Right atrium auricular region (tissue), 2 donors: ENCODE data around the gene MALAT1. TPM values are rescaled to one million over a fixed set of nuclear protein-coding genes. Genes with fewer than 3 reads are reported as not detected.

Experiments used
- DNase-seq: peaks from one replicate; pipeline ENCODE4 v3.0.0-alpha.2; 2019; ENCODE audit warnings: low spot score
- H3K27ac ChIP-seq, 2 donors: fragments of 200-600 bp; sonication (generic); 1 replicate in 1 of 2; 2 replicates in 1 of 2; pipeline ENCODE4 v1.5.1; 2016 to 2019
- H3K27me3 ChIP-seq, 2 donors: fragments of 200-600 bp; sonication (generic); one replicate each; pipeline versions ENCODE4 v1.5.1 to v1.6.0; 2017 to 2019
- H3K36me3 ChIP-seq: fragments of 200-600 bp; sonication (generic); one replicate; pipeline ENCODE4 v1.5.1; 2016
- H3K4me1 ChIP-seq, 2 donors: fragments of 200-600 bp; sonication (generic); one replicate each; pipeline versions ENCODE4 v1.5.1 to v1.6.0; 2017 to 2019
- H3K4me3 ChIP-seq, 2 donors: fragments of 200-600 bp; sonication (generic); 1 replicate in 1 of 2; 2 replicates in 1 of 2; pipeline ENCODE4 v1.5.1; 2017 to 2019; ENCODE audit warnings: mild to moderate bottlenecking in 1 of 2, moderate library complexity in 1 of 2
- H3K9me3 ChIP-seq, 2 donors: fragments of 200-600 bp; sonication (generic); one replicate each; pipeline ENCODE4 v1.5.1; 2019
- total RNA-seq, 2 donors: library from RNA; depleted of rRNA; stranded (reverse); fragments of >200 nt; gene quantifications; one replicate each; pipeline ENCODE4 v1.1.0, GENCODE V29; 2016
- TF ChIP-seq, protein P1 (sequence below), 2 donors: fragments of 200-600 bp; sonication (generic); IDR thresholded peaks; one replicate each; pipeline ENCODE4 v1.5.1; 2019; ENCODE audit warnings: antibody characterized with exemption in 2 of 2

The MALAT1 gene
- total RNA-seq, 2 donors from 2014 or later, result 2,120 to 2,577 TPM

- no peaks in the 10 kb centered on the region for H3K27me3 ChIP-seq
- peaks cover 0 to 53% of the 10 kb centered on the region in 2 donors for H3K4me1 ChIP-seq
- DNase-seq, result no peak
Observed at GRCh38 chr11:65473278-65473860, 25.5 kb upstream of the MALAT1 start.

GRCh38 chr11:65474864-65475263 is 24.0 kb upstream of the MALAT1 start:
- Histone ChIP-seq H3K4me1 (peaks cover 0 to 63% of the 10 kb centered on the region in 2 donors), H3K27me3 (no peaks in the 10 kb centered on the region), H3K36me3 (no peaks in the 10 kb centered on the region), H3K27ac (peak overlapping the region; percentile 99), H3K9me3 (no peaks in the 10 kb centered on the region), H3K4me3 (no peak overlapping the region)
- no peak for DNase-seq
- TF ChIP-seq, protein P1, sequence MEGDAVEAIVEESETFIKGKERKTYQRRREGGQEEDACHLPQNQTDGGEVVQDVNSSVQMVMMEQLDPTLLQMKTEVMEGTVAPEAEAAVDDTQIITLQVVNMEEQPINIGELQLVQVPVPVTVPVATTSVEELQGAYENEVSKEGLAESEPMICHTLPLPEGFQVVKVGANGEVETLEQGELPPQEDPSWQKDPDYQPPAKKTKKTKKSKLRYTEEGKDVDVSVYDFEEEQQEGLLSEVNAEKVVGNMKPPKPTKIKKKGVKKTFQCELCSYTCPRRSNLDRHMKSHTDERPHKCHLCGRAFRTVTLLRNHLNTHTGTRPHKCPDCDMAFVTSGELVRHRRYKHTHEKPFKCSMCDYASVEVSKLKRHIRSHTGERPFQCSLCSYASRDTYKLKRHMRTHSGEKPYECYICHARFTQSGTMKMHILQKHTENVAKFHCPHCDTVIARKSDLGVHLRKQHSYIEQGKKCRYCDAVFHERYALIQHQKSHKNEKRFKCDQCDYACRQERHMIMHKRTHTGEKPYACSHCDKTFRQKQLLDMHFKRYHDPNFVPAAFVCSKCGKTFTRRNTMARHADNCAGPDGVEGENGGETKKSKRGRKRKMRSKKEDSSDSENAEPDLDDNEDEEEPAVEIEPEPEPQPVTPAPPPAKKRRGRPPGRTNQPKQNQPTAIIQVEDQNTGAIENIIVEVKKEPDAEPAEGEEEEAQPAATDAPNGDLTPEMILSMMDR (IDR thresholded peaks at IDR 0.05), result no peak

More at GRCh38 chr11:65473278-65473860, 25.5 kb upstream of the MALAT1 start:
- H3K4me3 ChIP-seq, result no peak overlapping the region
- no peaks in the 10 kb centered on the region for H3K9me3 ChIP-seq
- no peaks in the 10 kb centered on the region for H3K36me3 ChIP-seq
- TF ChIP-seq, protein P1 (IDR thresholded peaks at IDR 0.05), result no peak
- H3K27ac ChIP-seq, result peak overlapping the region; percentile 99

DNA sequence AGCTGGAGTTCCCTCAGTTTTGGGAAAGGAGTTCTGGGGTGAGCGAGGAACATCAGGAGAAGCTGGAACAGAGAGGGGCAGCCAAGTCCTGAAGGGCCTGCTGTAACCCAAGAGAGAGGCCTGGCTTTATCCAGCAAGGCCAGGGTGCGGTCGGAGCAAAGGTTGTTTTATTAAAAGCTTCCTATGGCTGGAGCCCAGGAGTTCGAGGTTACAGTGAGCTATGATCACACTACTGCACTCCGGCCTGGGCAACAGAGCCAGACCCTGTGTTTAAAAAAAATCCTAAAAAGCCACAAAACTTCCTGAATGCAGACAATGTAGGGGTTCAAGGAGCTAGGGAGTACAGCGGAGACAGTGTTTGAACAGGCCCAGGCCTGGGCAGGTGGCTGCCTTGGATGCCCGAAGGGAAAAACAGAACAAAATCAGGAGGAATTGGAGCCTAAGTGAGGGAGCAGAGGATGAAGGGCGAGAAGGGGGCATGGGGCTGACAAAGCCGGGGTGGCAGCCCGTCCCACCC is 22.2 kb upstream of the MALAT1 start:
- Histone ChIP-seq H3K27me3 (no peaks in the 10 kb centered on the region), H3K9me3 (no peaks in the 10 kb centered on the region), H3K4me1 (peaks cover 0 to 68% of the 10 kb centered on the region in 2 donors), H3K27ac (peak overlapping the region; percentile 99), H3K4me3 (peak overlapping the region; percentile 70 to 76), H3K36me3 (no peaks in the 10 kb centered on the region)
- TF ChIP-seq, protein P1 (IDR thresholded peaks at IDR 0.05), result no peak
- DNase-seq, result no peak

GRCh38 chr11:65477149-65477965 is 21.5 kb upstream of the MALAT1 start:
- H3K4me3 ChIP-seq, result peak overlapping the region; percentile 70 to 76
- H3K4me1 ChIP-seq, result peaks cover 0 to 70% of the 10 kb centered on the region in 2 donors
- TF ChIP-seq, protein P1 (IDR thresholded peaks at IDR 0.05), result no peak
- DNase-seq, result peak; percentile 98
- peak overlapping the region; percentile 99 for H3K27ac ChIP-seq
- no peaks in the 10 kb centered on the region for H3K27me3 ChIP-seq
- no peaks in the 10 kb centered on the region for H3K9me3 ChIP-seq
- H3K36me3 ChIP-seq, result no peaks in the 10 kb centered on the region

- Histone ChIP-seq H3K4me1 (peaks cover 0 to 62% of the 10 kb centered on the region in 2 donors), H3K36me3 (no peaks in the 10 kb centered on the region), H3K27me3 (no peaks in the 10 kb centered on the region), H3K4me3 (peak overlapping the region; percentile 18 to 76), H3K27ac (peak overlapping the region; percentile 99), H3K9me3 (no peaks in the 10 kb centered on the region)
- no peak for DNase-seq
- TF ChIP-seq, protein P1 (IDR thresholded peaks at IDR 0.05), result no peak
Observed at GRCh38 chr11:65478388-65479183, 20.3 kb upstream of the MALAT1 start.
